GM19372 (cell line): ENCODE measurements around the gene ATP13A3.

ENCODE experiments used
- ATAC-seq: cut with Tn5 transposase; IDR thresholded peaks from one replicate; pipeline ENCODE4 v1.9.1; 2021; ENCODE audit warnings: mild to moderate bottlenecking, low read depth, moderate library complexity; ENCODE audit not compliant: unreplicated experiment

The ATP13A3 gene

GRCh38 chr3:194397757-194398312 is 89.0 kb downstream of the ATP13A3 start:
- ATAC-seq, result no peak

DNA sequence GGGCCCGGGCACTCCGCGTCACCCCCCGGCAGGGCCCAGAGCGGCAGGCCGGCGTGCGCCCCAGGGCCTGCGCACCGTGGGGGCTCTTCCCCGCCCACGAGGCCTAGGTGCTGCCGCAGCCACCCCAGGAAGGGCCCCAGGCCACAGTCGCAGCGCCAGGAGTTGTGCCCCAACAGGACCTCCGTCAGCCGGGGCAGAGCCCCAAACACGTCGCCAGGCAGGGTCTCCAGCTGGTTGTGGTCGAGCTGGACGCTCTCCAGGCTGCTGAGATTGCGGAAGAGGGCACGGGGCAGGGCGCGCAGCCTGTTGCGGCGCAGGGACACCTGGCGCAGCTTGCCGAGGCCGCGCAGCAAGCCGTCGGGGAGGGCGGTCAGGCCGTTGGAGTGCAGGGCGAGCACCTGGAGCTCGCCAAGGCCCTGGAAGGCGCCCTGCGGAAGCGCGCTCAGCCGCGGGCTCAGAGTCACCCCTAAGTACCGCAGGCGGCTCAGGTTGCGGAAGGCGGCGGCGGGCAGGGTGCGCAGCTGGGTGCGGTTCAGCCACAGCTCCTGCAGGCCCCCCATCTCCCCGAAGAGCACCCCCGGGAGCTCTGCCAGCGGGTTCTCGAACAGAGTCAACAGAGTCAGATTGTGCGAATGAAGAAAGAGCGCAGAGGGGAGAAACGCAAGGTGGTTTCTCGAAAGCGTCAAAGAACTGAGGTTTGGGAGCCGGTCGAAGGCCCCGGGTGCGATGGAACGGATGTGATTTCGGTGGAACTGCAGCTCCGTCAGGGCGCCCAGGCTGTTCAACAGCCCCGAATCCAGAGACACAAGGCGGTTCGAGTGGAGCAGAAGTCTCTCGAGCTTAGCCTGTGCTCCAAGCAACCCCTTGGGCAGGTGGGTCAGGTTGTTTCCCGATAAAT is 89.7 kb downstream of the ATP13A3 start:
- ATAC-seq, result no peak

DNA sequence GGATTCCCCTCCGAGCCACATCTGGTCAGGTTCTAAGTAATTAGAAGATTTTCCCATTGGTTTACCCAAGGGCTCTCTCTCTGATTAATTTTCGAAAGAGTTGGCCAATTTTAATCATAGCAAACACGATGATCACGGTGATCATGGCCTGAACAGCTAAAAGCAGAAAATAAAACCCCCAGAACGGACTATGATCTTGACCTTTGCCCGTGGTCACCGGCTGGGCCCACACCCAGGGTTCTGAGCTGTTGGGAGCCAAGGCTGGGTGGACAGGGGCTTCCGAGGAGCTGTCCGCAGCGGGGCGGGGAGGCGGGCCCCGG is 90.3 kb downstream of the ATP13A3 start:
- ATAC-seq, result no peak

DNA sequence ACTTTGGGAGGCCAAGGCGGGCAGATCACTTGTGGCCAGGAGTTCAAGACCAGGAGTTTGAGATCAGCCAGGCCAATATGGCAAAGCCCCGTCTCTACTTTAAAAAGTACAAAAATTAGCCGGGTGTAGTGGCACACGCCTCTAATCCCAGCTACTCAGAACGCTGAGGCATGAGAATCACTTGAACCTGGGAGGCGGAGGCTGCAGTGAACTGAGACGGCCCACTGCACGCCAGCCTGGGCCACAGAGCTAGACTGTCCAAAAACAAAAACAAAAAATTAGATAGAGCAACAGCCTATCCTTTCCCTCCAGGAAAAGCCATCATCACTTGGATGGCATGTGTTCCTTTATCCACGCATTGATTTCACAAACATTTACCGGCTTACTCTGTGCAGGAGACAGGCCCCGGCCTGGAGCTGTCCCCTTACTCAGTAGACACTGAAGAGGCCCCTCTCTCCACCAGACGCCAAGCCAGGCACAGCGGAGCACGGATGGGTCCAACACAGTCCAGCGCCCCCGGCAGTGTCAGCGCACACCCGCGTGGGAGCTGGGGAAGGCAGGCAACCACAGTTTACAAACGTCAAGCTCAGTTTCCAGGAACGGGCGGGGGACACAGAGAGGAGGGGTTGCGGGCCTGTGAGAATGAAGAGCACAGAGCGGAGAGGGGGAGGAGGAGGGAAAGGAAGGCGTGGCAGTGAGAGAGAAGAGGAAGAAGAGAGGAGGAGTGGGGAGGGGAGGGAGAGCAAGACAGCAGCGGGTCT is 90.8 kb downstream of the ATP13A3 start:
- no peak for ATAC-seq

GRCh38 chr3:194395212-194395611 is 91.6 kb downstream of the ATP13A3 start:
- ATAC-seq, result no peak

DNA sequence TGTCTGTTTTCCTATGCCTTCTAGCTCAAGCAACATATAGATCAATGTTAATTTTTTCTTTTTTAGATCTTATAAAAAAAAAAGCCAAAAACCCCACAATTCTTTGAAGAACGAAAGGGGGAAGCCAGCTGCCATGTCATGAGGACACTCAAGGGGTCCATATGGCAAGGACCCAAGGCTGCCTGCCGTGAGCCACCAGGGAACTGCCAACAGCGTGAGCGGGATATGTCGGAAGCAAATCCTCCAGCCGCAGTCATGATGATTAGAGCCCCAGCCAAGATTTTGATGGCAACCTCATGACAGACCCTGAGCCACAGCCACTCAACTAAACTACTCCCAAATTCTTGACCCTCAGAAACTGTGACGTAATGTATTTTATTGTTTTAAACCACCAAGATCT is 94.2 kb downstream of the ATP13A3 start:
- ATAC-seq, result no peak

GRCh38 chr3:194390835-194391234 is 96.0 kb downstream of the ATP13A3 start:
- no peak for ATAC-seq

- no peak for ATAC-seq
These were observed 97.5 kb downstream of the ATP13A3 start for GRCh38 chr3:194389269-194389668.

- ATAC-seq, result no peak
These were observed 98.8 kb downstream of the ATP13A3 start for GRCh38 chr3:194387926-194388418.

DNA sequence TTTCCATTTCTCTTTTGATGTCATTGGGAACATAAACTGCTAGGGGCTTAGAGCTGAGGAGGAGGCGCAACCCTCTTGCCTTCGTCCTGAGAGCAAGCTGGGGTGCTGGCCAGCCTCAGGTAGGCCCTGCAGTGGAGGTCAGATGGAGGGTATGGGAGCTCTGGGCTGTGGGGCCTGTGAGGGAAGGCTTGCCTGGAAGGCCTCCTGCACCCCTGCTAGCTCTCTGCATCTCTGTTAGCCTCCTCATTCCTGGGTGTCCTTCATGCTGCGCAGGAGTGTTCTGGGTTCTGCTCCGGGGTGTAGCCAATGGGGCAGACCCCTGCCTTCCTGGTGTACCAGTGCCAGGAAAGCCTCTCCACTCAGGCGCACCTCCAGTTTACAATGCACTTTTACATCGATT is 99.5 kb downstream of the ATP13A3 start:
- no peak for ATAC-seq

- ATAC-seq, result no peak
These were observed 100.2 kb downstream of the ATP13A3 start for GRCh38 chr3:194386648-194387047.

DNA sequence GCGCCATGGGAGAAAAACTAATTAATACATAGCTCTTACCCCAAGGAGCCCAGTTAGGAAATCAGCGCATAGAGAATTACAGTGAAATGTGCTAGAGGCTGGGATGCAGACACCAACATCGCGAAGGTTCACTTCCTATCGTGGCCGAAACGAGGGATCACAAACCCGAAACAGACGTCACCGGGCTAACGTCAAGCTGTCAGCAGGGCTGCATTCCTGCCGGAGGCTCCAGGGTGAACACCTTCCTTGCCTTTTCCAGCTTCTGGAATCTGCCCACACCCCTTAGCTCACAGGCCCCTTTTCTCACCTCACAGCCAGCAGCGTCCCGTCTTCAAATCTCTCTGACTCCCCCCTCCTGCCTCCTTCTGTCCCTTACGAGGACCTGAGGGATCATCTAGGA is 100.7 kb downstream of the ATP13A3 start:
- no peak for ATAC-seq

GRCh38 chr3:194384569-194385001 is 102.2 kb downstream of the ATP13A3 start:
- ATAC-seq, result no peak

GRCh38 chr3:194384156-194384555 is 102.6 kb downstream of the ATP13A3 start:
- ATAC-seq, result no peak

- ATAC-seq, result no peak
These were observed 103.4 kb downstream of the ATP13A3 start for GRCh38 chr3:194383276-194383940.

DNA sequence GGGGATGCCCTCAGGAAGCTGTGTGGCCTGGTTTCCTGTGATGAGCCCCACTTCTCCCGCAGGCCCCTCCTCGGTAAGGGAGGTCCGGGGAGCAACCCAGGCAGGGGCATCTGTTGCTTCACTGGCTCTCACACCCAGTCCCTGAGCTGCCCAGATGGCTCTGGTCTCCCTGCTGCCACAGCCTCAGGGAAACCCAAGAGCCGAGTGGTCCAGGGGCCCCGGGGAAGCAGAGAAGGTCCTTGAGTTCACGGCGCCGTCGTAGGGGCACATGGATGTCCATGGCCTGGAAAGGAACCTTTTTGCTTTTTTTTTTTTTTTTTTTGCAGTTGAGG is 103.9 kb downstream of the ATP13A3 start:
- ATAC-seq, result no peak

- no peak for ATAC-seq
These were observed 104.5 kb downstream of the ATP13A3 start for GRCh38 chr3:194382196-194382891.

DNA sequence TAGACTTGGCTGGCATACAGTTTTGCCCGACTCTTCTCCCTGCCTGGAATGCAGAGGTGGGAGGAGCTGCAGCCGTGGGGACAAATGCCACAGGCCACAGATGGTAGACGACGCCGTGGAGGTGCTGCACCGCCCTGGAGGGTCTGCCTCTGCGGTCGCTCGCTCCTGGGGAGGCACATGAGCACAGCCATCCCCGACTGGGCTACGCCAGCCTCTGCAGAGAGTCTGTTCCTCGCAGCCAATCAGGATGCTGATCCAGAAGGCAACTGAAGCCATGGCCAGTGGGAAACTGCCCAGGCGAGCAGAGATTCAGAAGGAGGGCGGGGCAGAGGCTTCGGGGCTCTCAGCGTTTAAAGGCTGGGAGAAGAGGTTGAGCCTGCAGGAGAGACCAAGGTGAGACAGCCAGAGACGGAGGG is 105.3 kb downstream of the ATP13A3 start:
- no peak for ATAC-seq

GRCh38 chr3:194380326-194380725 is 106.5 kb downstream of the ATP13A3 start:
- ATAC-seq, result no peak

DNA sequence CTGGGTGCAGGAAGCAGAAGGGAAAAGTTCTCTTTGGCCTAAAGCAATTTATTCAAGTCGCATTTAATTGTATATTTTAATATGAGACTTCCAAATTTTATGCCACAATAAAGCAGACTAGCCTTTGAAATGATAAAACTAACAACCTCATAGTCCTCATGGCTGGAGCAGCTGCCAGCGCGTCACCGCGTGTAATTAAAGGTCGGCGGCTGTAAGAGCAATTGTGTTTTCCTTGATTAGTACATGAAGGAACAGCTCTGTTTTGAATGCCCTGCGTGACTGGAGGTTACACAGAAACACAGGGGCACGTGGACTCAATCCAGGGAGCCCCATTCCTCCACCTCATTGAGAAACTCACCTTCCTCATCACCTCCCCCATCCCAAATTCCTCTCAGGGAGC is 107.2 kb downstream of the ATP13A3 start:
- ATAC-seq, result no peak
